ENCODE data around the gene SFTPB. TPM values are rescaled to one million over a fixed set of nuclear protein-coding genes. Genes with fewer than 3 reads are reported as not detected.
A peak's percentile ranks its signal among the peaks of the same experiment; 100 is the strongest.

Gene SFTPB
- total RNA-seq, 2 experiments from 2014 or later, result not detected

- Mint-ChIP-seq H3K4me3 (no peak overlapping the region), H3K9me3 (ENCODE audit: insufficient read depth) (no peaks in the 10 kb centered on the region), H3K36me3 (ENCODE audit: low read depth) (no peaks in the 10 kb centered on the region), H3K27ac (no peak overlapping the region), H3K4me1 (ENCODE audit: low read depth) (peaks cover 52% of the 10 kb centered on the region), H3K27me3 (ENCODE audit: low read depth) (peaks cover 8% of the 10 kb centered on the region)
- DNase-seq, result no peak
- ChIA-PET POLR2A (no interaction called here), CTCF (interaction anchor here (0.9 to 8.1 kb wide), 10 partner anchors 15 to 180 kb away, joined by 3 to 161 read pairs (median 10); partner anchors contain the start of gene GNLY)
- ATAC-seq, result no peak
Measured at GRCh38 chr2:85709401-85709811, 41.4 kb upstream of the SFTPB start.

DNA sequence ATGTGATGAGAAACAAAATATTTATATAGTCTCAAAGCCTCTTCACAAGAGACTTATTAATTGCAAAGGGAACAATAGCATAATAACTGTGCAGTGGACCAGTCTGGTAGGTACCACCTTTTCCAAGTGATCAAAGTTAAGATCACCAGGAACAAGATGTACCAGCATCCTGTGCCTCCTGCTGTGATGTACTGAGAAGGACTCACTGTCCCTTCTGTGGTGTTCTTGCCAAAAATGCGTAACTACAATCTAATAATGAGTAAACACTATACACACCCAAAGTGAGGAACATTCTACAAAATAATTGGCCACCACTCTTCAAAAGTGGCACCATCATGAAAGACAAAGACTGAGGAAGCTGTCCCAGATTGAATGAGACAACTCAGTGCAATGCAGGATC, 40.6 kb upstream of the SFTPB start:
- Mint-ChIP-seq H3K27me3 (ENCODE audit: low read depth) (peaks cover 8% of the 10 kb centered on the region), H3K4me1 (ENCODE audit: low read depth) (peaks cover 50% of the 10 kb centered on the region), H3K36me3 (ENCODE audit: low read depth) (no peaks in the 10 kb centered on the region), H3K4me3 (no peak overlapping the region), H3K27ac (no peak overlapping the region), H3K9me3 (ENCODE audit: insufficient read depth) (no peaks in the 10 kb centered on the region)
- ChIA-PET CTCF (interaction anchor here (0.9 to 8.1 kb wide), 10 partner anchors 14 to 106 kb away, joined by 3 to 161 read pairs (median 18); partner anchors contain the start of gene GNLY), POLR2A (no interaction called here)
- DNase-seq (no peak), ATAC-seq (no peak)

GRCh38 chr2:85707304-85707703, 39.3 kb upstream of the SFTPB start:
- peak; percentile 88 for ATAC-seq
- Mint-ChIP-seq H3K4me1 (ENCODE audit: low read depth) (peaks cover 61% of the 10 kb centered on the region), H3K27ac (no peak overlapping the region), H3K9me3 (ENCODE audit: insufficient read depth) (no peaks in the 10 kb centered on the region), H3K4me3 (no peak overlapping the region), H3K36me3 (ENCODE audit: low read depth) (no peaks in the 10 kb centered on the region), H3K27me3 (ENCODE audit: low read depth) (peaks cover 10% of the 10 kb centered on the region)
- ChIA-PET CTCF (interaction anchor here (1.0 to 8.1 kb wide), 20 partner anchors 11 to 329 kb away, joined by 3 to 161 read pairs (median 6); partner anchors contain the start of genes GGCX and GNLY), POLR2A (interaction anchor here (0.8 to 1.7 kb wide), 2 partner anchors 27 to 48 kb away, joined by 3 to 4 read pairs; no protein-coding TSS in a partner anchor)
- DNase-seq, result peak; percentile 87

DNA sequence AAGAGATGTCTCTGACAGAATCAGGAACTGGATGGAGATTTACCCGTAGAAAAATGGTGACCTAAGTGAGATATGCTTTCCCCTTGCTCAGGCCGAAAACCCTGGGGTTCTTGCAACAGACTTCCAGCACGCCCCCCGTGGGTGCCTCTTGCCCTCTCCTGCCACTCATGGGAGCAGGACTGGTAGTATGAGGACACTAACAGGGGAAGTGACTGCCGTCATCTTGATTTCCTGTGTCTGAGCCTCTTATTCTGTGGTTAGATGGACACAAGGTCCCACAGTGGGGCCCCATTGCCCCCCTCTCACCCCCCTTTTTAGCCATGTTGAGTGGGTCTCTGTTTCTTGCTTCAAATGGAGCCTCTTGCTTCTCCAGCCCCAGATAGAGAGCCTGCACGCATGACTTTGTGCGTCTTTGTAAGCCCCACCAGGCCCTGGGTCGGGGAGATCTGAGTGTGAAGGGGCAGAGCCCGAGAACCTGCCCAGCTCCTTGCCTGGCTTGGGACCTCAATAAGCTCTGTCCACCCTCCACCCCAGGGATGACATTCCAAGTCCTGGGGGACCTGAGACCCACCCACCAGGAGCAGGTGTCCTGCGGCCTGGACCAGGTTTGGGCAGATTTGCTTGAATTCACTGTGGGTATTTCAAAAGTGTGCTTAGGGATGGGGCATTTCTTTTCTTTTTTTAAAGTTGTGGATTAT, 38.7 kb upstream of the SFTPB start:
- POLR2A ChIA-PET, result interaction anchor here (1.7 kb wide), 1 partner anchor 27 kb away, joined by 4 read pairs; no protein-coding TSS in a partner anchor
- Mint-ChIP-seq H3K27me3 (ENCODE audit: low read depth) (peaks cover 12% of the 10 kb centered on the region), H3K27ac (no peak overlapping the region), H3K4me1 (ENCODE audit: low read depth) (peaks cover 65% of the 10 kb centered on the region), H3K4me3 (no peak overlapping the region), H3K9me3 (ENCODE audit: insufficient read depth) (no peaks in the 10 kb centered on the region), H3K36me3 (ENCODE audit: low read depth) (no peaks in the 10 kb centered on the region)
- DNase-seq (no peak), ATAC-seq (peak; percentile 6)
- CTCF ChIA-PET, result interaction anchor here (1.0 to 8.1 kb wide), 21 partner anchors 11 to 330 kb away, joined by 3 to 161 read pairs (median 5); partner anchors contain the start of genes GGCX and GNLY

- DNase-seq (no peak), ATAC-seq (no peak)
- Mint-ChIP-seq H3K27me3 (ENCODE audit: low read depth) (peaks cover 12% of the 10 kb centered on the region), H3K36me3 (ENCODE audit: low read depth) (no peaks in the 10 kb centered on the region), H3K27ac (peak overlapping the region; percentile 84), H3K4me1 (ENCODE audit: low read depth) (peaks cover 68% of the 10 kb centered on the region), H3K4me3 (no peak overlapping the region), H3K9me3 (ENCODE audit: insufficient read depth) (no peaks in the 10 kb centered on the region)
- CTCF ChIA-PET, result interaction anchor here (1.0 to 8.1 kb wide), 9 partner anchors 12 to 69 kb away, joined by 3 to 161 read pairs (median 39); partner anchors contain the start of gene GNLY
- POLR2A ChIA-PET, result interaction anchor here (1.2 kb wide), 1 partner anchor 76 kb away, joined by 5 read pairs; no protein-coding TSS in a partner anchor
Measured at GRCh38 chr2:85706063-85706462, 38.1 kb upstream of the SFTPB start.

DNA sequence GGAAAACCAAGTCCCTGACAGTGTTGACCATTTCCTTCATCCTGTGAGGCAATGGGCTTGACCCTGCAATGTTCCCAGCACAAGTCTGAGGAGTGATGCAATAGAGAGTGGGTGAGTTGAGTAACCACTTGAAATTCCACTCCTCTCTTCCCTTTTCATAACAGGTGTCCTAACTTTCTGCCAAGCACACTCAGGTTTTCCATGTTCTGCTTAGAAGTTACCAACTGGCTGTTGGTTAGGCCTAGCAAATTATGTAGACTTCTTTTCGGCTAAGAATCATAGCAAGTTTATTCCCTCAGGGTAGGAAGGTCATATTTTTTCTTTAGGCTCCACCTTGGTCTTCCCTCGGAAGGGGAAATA, 37.7 kb upstream of the SFTPB start:
- Mint-ChIP-seq H3K4me1 (ENCODE audit: low read depth) (peaks cover 68% of the 10 kb centered on the region), H3K9me3 (ENCODE audit: insufficient read depth) (no peaks in the 10 kb centered on the region), H3K36me3 (ENCODE audit: low read depth) (no peaks in the 10 kb centered on the region), H3K27me3 (ENCODE audit: low read depth) (peaks cover 12% of the 10 kb centered on the region), H3K4me3 (no peak overlapping the region), H3K27ac (peak overlapping the region; percentile 84)
- CTCF ChIA-PET, result interaction anchor here (0.8 to 8.1 kb wide), 13 partner anchors 8 to 78 kb away, joined by 3 to 161 read pairs (median 7); partner anchors contain the start of gene GNLY
- POLR2A ChIA-PET, result interaction anchor here (1.2 kb wide), 1 partner anchor 75 kb away, joined by 5 read pairs; no protein-coding TSS in a partner anchor
- no peak for DNase-seq
- ATAC-seq, result no peak

DNA sequence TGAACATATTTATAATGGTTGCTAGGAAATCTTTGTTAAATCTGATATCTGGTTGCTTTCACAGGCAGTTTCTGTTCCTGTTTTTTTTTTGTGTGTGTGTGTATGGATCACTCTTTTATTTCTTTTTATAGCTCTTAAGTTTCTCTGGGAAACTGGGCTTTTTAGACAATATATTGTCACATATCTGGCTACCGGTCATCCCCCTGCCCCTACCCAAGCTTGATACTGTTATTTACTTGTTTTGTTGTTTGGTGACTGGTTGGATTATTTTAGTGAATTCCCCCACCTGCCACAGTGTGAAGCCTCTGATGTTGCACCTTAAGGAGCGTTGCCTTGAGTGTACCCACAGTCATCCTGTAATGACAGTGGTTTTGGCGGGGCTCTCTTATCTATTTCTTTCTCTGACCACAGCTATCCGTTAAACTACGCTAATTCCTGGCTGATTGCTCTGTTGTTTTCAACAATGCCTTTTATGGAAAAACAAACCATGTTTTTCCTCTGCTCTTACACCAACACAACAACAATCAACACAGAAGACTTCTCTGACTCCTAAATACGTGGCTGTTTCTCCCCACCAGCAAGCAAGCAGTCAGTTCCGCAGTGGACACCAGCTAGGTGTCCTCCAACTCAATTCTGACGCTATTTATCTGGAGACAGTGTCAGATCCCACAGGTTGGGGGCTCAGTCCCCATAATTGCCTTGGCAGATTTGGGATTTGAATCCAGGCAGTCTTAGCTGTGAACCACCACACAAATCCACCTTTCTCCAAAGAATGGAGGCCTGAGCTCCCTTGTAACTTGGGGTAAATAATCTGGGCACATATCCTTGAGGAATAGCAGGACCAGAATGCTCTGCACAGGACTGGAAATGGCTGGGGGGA, 37.0 kb upstream of the SFTPB start:
- ChIA-PET POLR2A (interaction anchor here (1.2 kb wide), 1 partner anchor 75 kb away, joined by 5 read pairs; no protein-coding TSS in a partner anchor), CTCF (interaction anchor here (0.8 to 8.1 kb wide), 13 partner anchors 8 to 77 kb away, joined by 3 to 161 read pairs (median 5); partner anchors contain the start of gene GNLY)
- ATAC-seq, result peak; percentile 53
- peaks cover 66% of the 10 kb centered on the region for H3K4me1 Mint-ChIP-seq (ENCODE audit: low read depth)
- DNase-seq, result peak; percentile 54
- H3K27me3 Mint-ChIP-seq (ENCODE audit: low read depth), result peaks cover 12% of the 10 kb centered on the region
- no peaks in the 10 kb centered on the region for H3K9me3 Mint-ChIP-seq (ENCODE audit: insufficient read depth)
- no peaks in the 10 kb centered on the region for H3K36me3 Mint-ChIP-seq (ENCODE audit: low read depth)
- peak overlapping the region; percentile 22 for H3K4me3 Mint-ChIP-seq
- peak overlapping the region; percentile 84 for H3K27ac Mint-ChIP-seq

DNA sequence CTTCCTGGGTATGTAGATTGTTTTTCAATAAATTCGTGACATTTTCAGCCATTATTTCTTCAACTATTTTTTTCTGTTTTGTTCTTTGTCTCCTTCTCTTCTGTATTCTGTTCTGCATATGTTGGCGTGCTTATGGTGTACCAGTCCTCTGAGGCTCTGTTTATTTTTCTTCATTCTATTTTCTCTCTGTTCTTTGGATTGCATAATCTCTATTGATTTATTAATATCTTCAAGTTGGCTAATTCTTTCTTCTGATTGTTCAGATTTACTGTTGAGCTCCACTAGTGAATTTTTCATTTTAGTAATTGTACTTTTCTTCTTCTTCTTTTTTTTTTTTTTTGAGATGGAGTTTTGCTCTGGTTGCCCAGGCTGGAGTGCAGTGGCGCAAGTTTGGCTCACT, 36.0 kb upstream of the SFTPB start:
- Mint-ChIP-seq H3K36me3 (ENCODE audit: low read depth) (peaks cover 2% of the 10 kb centered on the region), H3K4me3 (no peak overlapping the region), H3K9me3 (ENCODE audit: insufficient read depth) (no peaks in the 10 kb centered on the region), H3K27me3 (ENCODE audit: low read depth) (peaks cover 7% of the 10 kb centered on the region), H3K4me1 (ENCODE audit: low read depth) (peaks cover 63% of the 10 kb centered on the region), H3K27ac (peak overlapping the region; percentile 7)
- ChIA-PET POLR2A (interaction anchor here (0.7 kb wide), 1 partner anchor 13 kb away, joined by 3 read pairs; no protein-coding TSS in a partner anchor), CTCF (interaction anchor here (1.2 to 8.1 kb wide), 8 partner anchors 9 to 67 kb away, joined by 3 to 161 read pairs (median 48); partner anchors contain the start of gene GNLY)
- DNase-seq (no peak), ATAC-seq (no peak)

DNA sequence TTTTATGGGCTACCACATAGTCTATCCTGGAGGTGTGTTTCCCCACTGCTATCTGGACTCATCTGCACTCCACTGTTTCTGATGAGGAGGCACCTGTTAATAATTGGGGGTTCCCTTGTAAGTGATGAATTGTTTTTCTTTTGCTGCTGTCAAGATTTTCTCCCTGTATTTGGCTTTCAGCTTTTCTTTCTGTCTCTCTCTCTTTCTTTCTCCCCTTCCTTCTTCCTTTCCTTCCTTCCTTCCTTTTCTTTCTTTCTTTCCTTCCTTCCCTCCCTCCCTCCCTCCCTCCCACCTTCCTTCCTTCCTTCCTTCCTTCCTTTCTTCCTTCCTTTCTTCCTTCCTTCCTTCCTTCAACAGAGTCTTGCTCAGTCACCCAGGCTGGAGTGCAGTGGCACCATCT, 35.3 kb upstream of the SFTPB start:
- Mint-ChIP-seq H3K36me3 (ENCODE audit: low read depth) (peaks cover 2% of the 10 kb centered on the region), H3K27me3 (ENCODE audit: low read depth) (peaks cover 3% of the 10 kb centered on the region), H3K4me1 (ENCODE audit: low read depth) (peaks cover 71% of the 10 kb centered on the region), H3K4me3 (no peak overlapping the region), H3K9me3 (ENCODE audit: insufficient read depth) (no peaks in the 10 kb centered on the region), H3K27ac (no peak overlapping the region)
- DNase-seq (no peak), ATAC-seq (no peak)
- CTCF ChIA-PET, result interaction anchor here (0.8 to 8.1 kb wide), 7 partner anchors 9 to 66 kb away, joined by 3 to 161 read pairs (median 39); partner anchors contain the start of gene GNLY
- POLR2A ChIA-PET, result no interaction called here

- peaks cover 76% of the 10 kb centered on the region for H3K4me1 Mint-ChIP-seq (ENCODE audit: low read depth)
- ATAC-seq (no peak), DNase-seq (no peak)
- H3K27me3 Mint-ChIP-seq (ENCODE audit: low read depth), result peaks cover 3% of the 10 kb centered on the region
- H3K4me3 Mint-ChIP-seq, result no peak overlapping the region
- H3K36me3 Mint-ChIP-seq (ENCODE audit: low read depth), result peaks cover 2% of the 10 kb centered on the region
- H3K9me3 Mint-ChIP-seq (ENCODE audit: insufficient read depth), result no peaks in the 10 kb centered on the region
- ChIA-PET CTCF (interaction anchor here (0.8 to 8.1 kb wide), 5 partner anchors 8 to 65 kb away, joined by 3 to 161 read pairs (median 39); partner anchors contain the start of gene GNLY), POLR2A (interaction anchor here (0.7 kb wide), 1 partner anchor 21 kb away, joined by 5 read pairs; no protein-coding TSS in a partner anchor)
- H3K27ac Mint-ChIP-seq, result no peak overlapping the region
Measured at GRCh38 chr2:85702800-85703199, 34.8 kb upstream of the SFTPB start.

DNA sequence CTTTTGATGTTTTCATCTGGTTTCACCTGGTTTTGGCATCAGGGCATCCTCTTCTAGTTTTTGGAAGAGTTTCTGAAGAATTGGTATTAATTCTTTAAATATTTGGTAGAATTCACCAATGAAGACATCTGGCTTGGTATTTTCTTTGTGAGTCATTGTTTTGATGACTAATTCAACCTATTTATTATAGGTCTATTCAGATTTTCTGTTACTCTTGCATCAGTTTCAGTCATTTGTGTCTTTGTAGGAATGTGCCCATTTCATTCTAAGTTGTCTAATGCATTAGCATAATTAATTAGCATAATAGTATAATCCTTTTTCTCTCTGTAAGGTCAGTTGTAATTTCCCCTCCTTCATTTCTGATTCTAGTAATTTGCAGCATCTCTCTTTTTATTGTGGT, 34.2 kb upstream of the SFTPB start:
- no peak for ATAC-seq
- POLR2A ChIA-PET, result no interaction called here
- peaks cover 77% of the 10 kb centered on the region for H3K4me1 Mint-ChIP-seq (ENCODE audit: low read depth)
- peaks cover 3% of the 10 kb centered on the region for H3K27me3 Mint-ChIP-seq (ENCODE audit: low read depth)
- peaks cover 4% of the 10 kb centered on the region for H3K36me3 Mint-ChIP-seq (ENCODE audit: low read depth)
- H3K27ac Mint-ChIP-seq, result no peak overlapping the region
- no peak overlapping the region for H3K4me3 Mint-ChIP-seq
- no peaks in the 10 kb centered on the region for H3K9me3 Mint-ChIP-seq (ENCODE audit: insufficient read depth)
- CTCF ChIA-PET, result interaction anchor here (0.9 to 8.1 kb wide), 2 partner anchors 10 to 19 kb away, joined by 3 to 161 read pairs; no protein-coding TSS in a partner anchor
- no peak for DNase-seq

All from activated CD8-positive, alpha-beta T cell treated with anti-CD3 and anti-CD28 coated beads, Interleukin-2, amount 10 ng/mL, durations not matched to agents 7 days and 5 days (primary cell).